Stomach (tissue), 9 donors: Measurements from ENCODE around the gene PAX2. TPM values are rescaled to one million over a fixed set of nuclear protein-coding genes. Genes with fewer than 3 reads are reported as not detected.

ENCODE experiments used
- DNase-seq, 2 donors: peaks; one replicate each; pipeline versions ENCODE4 v3.0.0 to v3.0.0-alpha.2; 2013 to 2019
- H3K27ac ChIP-seq, 5 donors: fragments of 200-600 bp in 4 of 5; sonication (generic) in 4 of 5; one replicate each; pipeline ENCODE4 v1.5.1; 2013 to 2019; ENCODE audit warnings: mild to moderate bottlenecking in 1 of 5, moderate library complexity in 1 of 5
- H3K27me3 ChIP-seq, 3 donors: fragments of 200-600 bp; sonication (generic); one replicate each; pipeline ENCODE4 v1.5.1; 2017 to 2019; ENCODE audit warnings: mixed run types in 1 of 3
- H3K36me3 ChIP-seq, 4 donors: fragments of 200-600 bp; sonication (generic); 1 replicate in 3 of 4; 2 replicates in 1 of 4; pipeline ENCODE4 v1.5.1; 2016 to 2019
- H3K4me1 ChIP-seq, 4 donors: fragments of 200-600 bp; sonication (generic); one replicate each; pipeline ENCODE4 v1.5.1; 2016 to 2019
- H3K4me3 ChIP-seq, 4 donors: fragments of 200-600 bp; sonication (generic) in 3 of 4; one replicate each; pipeline ENCODE4 v1.5.1; 2016 to 2019; ENCODE audit warnings: mild to moderate bottlenecking in 1 of 4
- H3K9me3 ChIP-seq, 4 donors: fragments of 200-600 bp; sonication (generic); one replicate each; pipeline ENCODE4 v1.5.1; 2016 to 2019
- CTCF ChIP-seq, 7 experiments: fragments of 450-650 bp in 4 of 7; fragments of 200-600 bp in 3 of 7; sonication (generic) in 3 of 7; IDR thresholded peaks; one replicate each; pipeline ENCODE4 v1.5.1; 2016 to 2019; ENCODE audit warnings: antibody characterized with exemption in 7 of 7, control low read depth in 2 of 7, mild to moderate bottlenecking in 1 of 7
- EP300 ChIP-seq: sonication (generic); formaldehyde crosslinking; IDR thresholded peaks from one replicate; pipeline ENCODE4 v1.6.1; 2017; ENCODE audit warnings: antibody characterized with exemption
- POLR2A ChIP-seq, 4 donors: fragments of 450-650 bp; IDR thresholded peaks; one replicate each; pipeline ENCODE4 v1.6.1; 2016; ENCODE audit warnings: antibody characterized with exemption in 4 of 4, control low read depth in 2 of 4, mild to moderate bottlenecking in 1 of 4, moderate library complexity in 1 of 4
- POLR2AphosphoS5 ChIP-seq, 3 donors: sonication (generic); formaldehyde crosslinking; IDR thresholded peaks; one replicate each; pipeline ENCODE4 v1.6.1; 2016; ENCODE audit warnings: antibody characterized with exemption in 3 of 3
- WGBS, 5 donors: extraction: QIAGEN DNeasy Blood & Tissue Kit in 3 of 5; methylation state at CpG; one replicate each; pipeline versions ENCODE4 v1.1.5 to v1.1.7; 2013 to 2018; 5-methylcytosine and 5-hydroxymethylcytosine counted together
- intact Hi-C: fragments of 100-400 bp; cut with DNase I; formaldehyde crosslinking; loops from one replicate; pipeline ENCODE4 v1.15.1; 2023; ENCODE audit warnings: low total_unique reads
- polyA plus RNA-seq, 3 donors: library from polyadenylated mRNA; stranded (reverse); fragments of 200-250 nt; gene quantifications; one replicate each; pipeline ENCODE4 v1.2.3, GENCODE V29; 2013
- total RNA-seq, 5 donors: library from RNA; depleted of rRNA; stranded (reverse); fragments of >200 nt; gene quantifications; one replicate each; pipeline versions ENCODE4 v1.1.0 to v1.2.3, GENCODE V29; 2014 to 2016
- donor health status: healthy with polysubstance abuse.
- donor health status: Bipolar disorder and iron deficiency.
- donor health status: healthy.

PAX2 gene
- total and polyA plus RNA-seq, 8 donors: not detected

- peaks cover 20 to 100% (median 91%) of the 10 kb centered on the region in 3 donors for H3K27me3 ChIP-seq
- 1 to 3% (median 2%) methylated on average over 37 to 49 of the region's 49 CpGs for WGBS, 5 donors
- H3K4me1 ChIP-seq: peaks cover 30 to 38% (median 35%) of the 10 kb centered on the region in 4 donors
- no peaks in the 10 kb centered on the region for H3K36me3 ChIP-seq
- intact Hi-C loops: no loop called here
- H3K9me3 ChIP-seq: no peaks in the 10 kb centered on the region
- H3K27ac ChIP-seq: no peak overlapping the region
- TF ChIP-seq EP300: no peak
- TF ChIP-seq POLR2A (IDR thresholded peaks at IDR 0.05): no peak
- peak; percentile 32 to 55 for DNase-seq
- H3K4me3 ChIP-seq: peak overlapping the region; percentile 23 to 51 (median 28)
Measured at GRCh38 chr10:100730725-100731406, 14.5 kb upstream of the PAX2 start.

- no peaks in the 10 kb centered on the region for H3K36me3 ChIP-seq
- peaks cover 30 to 39% (median 35%) of the 10 kb centered on the region in 4 donors for H3K4me1 ChIP-seq
- no peak for DNase-seq
- peaks cover 26 to 100% (median 91%) of the 10 kb centered on the region in 3 donors for H3K27me3 ChIP-seq
- intact Hi-C loops: no loop called here
- no peak for TF ChIP-seq EP300
- no peak for TF ChIP-seq POLR2AphosphoS5 (IDR thresholded peaks at IDR 0.05)
- peak overlapping the region in 1 of 4 donors; percentile 51 for H3K4me3 ChIP-seq
- no peaks in the 10 kb centered on the region for H3K9me3 ChIP-seq
- H3K27ac ChIP-seq: no peak overlapping the region
- 33 to 57% (median 47%) methylated on average over 24 of the region's 24 CpGs for WGBS, 5 donors
Measured at GRCh38 chr10:100731407-100732240, 13.8 kb upstream of the PAX2 start.

GRCh38 chr10:100732241-100732596 lies 13.2 kb upstream of the PAX2 start:
- WGBS, 5 donors: 76 to 87% (median 79%) methylated on average over 2 of the region's 2 CpGs
- H3K36me3 ChIP-seq: no peaks in the 10 kb centered on the region
- no peaks in the 10 kb centered on the region for H3K9me3 ChIP-seq
- DNase-seq: no peak
- no peak overlapping the region for H3K27ac ChIP-seq
- intact Hi-C loops: no loop called here
- H3K4me3 ChIP-seq: no peak overlapping the region
- no peak for TF ChIP-seq EP300
- peaks cover 31 to 100% (median 96%) of the 10 kb centered on the region in 3 donors for H3K27me3 ChIP-seq
- peaks cover 31 to 42% (median 38%) of the 10 kb centered on the region in 4 donors for H3K4me1 ChIP-seq

- TF ChIP-seq EP300 (no peak), POLR2AphosphoS5 (IDR thresholded peaks at IDR 0.05) (no peak), CTCF (IDR thresholded peaks at IDR 0.05) (no peak), POLR2A (IDR thresholded peaks at IDR 0.05) (no peak)
- Histone ChIP-seq H3K27ac (no peak overlapping the region), H3K9me3 (no peaks in the 10 kb centered on the region), H3K27me3 (peaks cover 41 to 100% (median 96%) of the 10 kb centered on the region in 3 donors), H3K4me1 (peaks cover 42 to 53% (median 48%) of the 10 kb centered on the region in 4 donors), H3K36me3 (no peaks in the 10 kb centered on the region), H3K4me3 (no peak overlapping the region)
- WGBS, 5 donors: 71 to 92% (median 75%) methylated on average over 4 to 6 of the region's 6 CpGs
- intact Hi-C loops: no loop called here
- no peak for DNase-seq
Measured at GRCh38 chr10:100733329-100733728, 12.1 kb upstream of the PAX2 start.

GRCh38 chr10:100734295-100735086 lies 10.9 kb upstream of the PAX2 start:
- no peaks in the 10 kb centered on the region for H3K9me3 ChIP-seq
- DNase-seq: no peak
- intact Hi-C loops: no loop called here
- no peaks in the 10 kb centered on the region for H3K36me3 ChIP-seq
- H3K27me3 ChIP-seq: peaks cover 41 to 100% (median 96%) of the 10 kb centered on the region in 3 donors
- no peak overlapping the region for H3K4me3 ChIP-seq
- no peak overlapping the region for H3K27ac ChIP-seq
- H3K4me1 ChIP-seq: peaks cover 42 to 56% (median 49%) of the 10 kb centered on the region in 4 donors
- TF ChIP-seq CTCF (IDR thresholded peaks at IDR 0.05) (no peak), POLR2AphosphoS5 (IDR thresholded peaks at IDR 0.05) (no peak), POLR2A (IDR thresholded peaks at IDR 0.05) (no peak)
- 60 to 71% (median 64%) methylated on average over 7 of the region's 7 CpGs for WGBS, 5 donors
